RKO (cell line): Measurements from ENCODE around the gene OTOA.
"Not testable (repeated sequence)": the region's sequence is repeated elsewhere in the genome, so short reads cannot be mapped to it uniquely, and the experiment has no call there.

Experiments
- DNase-seq: peaks from one replicate; pipeline ENCODE4 v3.0.0-alpha.2; 2016; ENCODE audit warnings: low spot score

Gene OTOA

DNA sequence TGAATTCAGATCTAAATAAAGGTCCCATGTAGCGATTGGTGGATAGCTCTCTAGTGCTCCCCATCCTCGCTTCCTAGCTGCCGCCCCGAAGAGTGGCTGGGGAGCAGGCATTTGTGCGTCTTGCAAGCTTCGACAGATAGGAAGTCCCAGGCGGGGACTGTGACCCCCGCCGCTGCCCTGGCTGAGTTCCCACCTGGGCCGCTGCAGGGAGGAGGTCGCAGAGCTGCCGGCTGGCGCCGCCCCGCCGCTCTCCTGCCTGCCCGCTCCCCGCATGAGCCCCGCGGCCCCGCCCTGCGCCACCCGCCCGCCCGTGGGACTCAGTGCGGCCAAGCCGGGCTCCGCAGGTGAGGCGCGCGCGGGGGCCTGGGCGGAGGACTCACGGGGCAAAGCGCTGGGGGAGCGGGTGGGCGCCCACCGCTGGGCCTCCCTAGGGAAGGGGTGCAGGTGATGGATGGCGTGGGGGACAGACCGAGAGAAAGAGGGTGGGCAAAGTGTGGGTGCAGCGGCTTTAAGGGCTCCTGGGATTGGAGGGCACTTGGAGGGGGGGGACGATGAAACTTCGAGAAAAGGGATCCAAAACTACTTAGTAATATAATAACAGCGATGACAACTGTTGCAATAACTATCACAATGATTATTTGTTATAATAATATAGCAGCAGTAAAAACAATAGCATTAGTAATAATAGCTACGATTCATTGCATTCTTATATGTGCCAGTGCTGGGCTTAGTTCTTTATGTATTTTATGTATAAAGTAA lies at the start of gene OTOA:
Gene OTOA, plus strand, starts transcription at position 80 of the 759 bp plus-strand sequence. CDS start 14,547 bp downstream, outside the sequence.
- no peak for DNase-seq

DNA sequence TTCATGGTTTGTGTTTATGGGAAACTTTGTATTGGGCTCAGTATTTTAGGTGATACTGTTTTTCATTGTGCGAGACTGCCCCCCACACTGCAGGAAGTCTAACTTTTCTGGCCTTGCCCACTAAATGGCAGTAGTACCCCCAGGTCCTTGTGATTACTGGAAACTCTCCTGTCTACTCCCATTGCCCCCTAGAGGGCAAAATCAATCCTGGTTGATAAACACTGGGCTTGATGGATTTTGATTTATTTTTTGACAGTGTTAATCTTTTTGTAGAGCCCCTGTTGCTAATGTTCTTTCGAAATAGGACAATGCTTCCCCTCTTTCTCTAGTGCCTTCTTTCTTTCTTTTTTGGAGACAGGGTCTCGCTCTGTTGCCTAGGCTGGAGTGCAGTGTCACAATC lies 48.9 kb upstream of the OTOA start:
- no peak for DNase-seq

DNA sequence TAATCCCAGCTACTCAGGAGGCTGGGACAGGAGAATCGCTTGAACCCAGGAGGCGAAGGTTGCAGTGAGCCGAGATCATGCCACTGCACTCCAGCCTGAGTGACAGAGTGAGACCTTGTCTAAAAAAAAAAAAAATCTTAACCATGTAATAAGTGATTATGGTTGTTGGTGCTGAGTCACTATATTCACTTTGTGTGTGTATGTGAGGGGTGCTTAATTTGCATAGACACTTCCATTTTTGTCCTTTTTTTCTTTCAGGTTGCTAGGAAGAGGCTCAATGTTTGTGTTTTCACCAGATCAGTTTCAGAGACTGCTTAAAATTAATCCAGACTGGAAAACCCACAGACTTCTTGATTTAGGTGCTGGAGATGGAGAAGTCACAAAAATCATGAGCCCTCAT lies 46.2 kb upstream of the OTOA start:
- no peak for DNase-seq

DNA sequence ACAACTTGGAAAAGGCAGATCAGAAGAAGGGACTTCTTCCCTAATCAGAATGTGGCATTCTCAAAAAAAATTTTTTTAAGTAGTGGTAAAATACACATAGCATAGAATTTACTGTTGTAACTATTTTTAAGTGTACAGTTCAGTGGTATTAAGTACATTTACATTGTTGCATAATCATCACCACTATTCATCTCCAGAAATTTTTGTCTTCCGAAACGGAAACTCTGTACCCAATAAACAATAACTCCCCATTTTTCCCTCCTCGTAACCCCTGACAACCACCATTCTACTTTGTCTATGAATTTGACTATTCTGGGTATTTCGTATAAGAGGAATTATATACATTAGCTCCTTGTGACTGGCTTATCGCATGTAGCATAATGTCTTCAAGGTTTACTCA lies 45.5 kb upstream of the OTOA start:
- DNase-seq: no peak

DNA sequence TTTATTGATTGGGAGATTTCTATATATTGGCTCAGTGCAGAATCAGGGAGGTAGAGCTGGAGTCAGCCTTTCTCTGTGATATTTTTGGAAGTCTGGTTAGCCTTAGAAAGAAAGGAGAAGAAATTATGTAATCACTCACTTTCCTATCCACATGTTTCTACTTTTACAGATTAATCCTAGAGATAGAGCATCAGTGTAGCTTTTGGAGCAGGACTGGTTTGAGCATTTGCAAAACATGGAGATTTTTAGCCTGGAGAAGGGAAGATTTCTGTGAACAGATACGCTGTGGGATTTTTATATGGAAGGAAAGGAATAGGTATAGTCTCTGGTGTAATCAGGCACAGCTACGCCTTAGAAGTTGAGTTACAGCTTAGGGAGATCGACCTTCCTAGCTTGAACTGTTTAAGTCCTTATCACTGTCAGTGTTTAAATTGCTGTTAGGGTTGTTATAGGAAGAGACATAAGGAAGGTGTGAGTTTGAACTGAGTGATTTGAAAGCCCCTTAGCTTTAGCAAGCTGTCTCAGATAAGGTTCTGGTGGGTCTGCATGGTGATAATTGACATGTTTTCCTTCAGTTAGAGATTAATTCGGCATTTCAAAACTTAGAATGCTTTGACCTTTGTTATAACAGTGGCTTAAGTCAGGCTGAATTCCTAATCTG lies 43.9 kb upstream of the OTOA start:
- no peak for DNase-seq

DNA sequence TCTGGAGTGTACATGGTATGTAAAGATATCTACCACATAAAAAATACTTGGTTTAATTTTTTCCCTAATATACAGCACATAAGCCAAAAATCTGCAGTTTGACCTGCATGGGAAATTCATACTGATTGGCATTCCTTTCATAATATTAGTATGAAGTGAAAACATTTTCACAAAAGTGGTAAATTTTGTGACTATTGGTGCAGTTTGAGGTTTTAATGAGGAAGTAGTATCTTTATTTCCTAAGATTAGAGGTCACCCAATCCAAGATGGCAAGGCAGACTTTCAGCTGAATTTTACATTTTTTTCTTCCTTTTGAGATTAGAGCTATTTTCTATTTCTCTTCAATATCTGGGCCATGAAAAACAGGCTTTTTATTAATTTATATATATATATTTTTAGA lies 43.2 kb upstream of the OTOA start:
- no peak for DNase-seq

DNA sequence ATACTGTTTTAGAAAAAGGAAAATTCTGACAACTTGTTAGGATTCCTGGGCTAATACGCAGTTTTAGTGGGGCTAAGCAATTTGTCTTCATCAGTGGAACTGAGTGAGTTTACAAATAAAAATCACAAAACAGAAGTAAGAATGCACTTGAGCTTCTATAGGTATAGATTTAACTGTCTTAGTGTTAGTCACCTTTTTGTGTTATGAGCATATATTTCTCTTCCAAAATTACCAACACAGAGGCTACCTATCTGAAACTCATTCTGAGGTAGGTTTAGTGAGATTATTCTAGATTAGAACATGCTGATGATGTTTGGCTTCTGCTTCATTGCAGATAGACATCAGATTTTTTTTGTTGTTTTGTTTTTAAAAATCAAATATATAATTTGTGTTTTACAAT lies 41.2 kb upstream of the OTOA start:
- no peak for DNase-seq

DNA sequence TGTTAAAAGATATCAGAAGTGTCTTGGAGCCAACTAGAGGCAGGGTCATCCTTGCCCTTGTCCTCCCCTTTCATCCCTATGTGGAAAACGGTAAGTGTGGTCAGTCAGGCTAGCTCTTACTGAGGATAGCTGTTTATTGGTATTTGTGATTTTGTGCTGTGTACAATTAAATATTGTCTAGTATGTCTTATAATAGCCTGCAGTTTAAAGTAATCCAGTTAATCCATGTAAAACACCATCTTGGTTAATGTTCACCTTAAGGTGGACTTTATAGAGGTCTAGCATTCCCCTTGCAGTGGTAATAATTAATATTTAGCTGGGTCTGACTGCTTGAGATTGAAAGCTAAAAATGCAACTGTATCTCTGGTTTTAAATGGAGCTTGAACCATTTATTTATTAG lies 38.7 kb upstream of the OTOA start:
- no peak for DNase-seq

DNA sequence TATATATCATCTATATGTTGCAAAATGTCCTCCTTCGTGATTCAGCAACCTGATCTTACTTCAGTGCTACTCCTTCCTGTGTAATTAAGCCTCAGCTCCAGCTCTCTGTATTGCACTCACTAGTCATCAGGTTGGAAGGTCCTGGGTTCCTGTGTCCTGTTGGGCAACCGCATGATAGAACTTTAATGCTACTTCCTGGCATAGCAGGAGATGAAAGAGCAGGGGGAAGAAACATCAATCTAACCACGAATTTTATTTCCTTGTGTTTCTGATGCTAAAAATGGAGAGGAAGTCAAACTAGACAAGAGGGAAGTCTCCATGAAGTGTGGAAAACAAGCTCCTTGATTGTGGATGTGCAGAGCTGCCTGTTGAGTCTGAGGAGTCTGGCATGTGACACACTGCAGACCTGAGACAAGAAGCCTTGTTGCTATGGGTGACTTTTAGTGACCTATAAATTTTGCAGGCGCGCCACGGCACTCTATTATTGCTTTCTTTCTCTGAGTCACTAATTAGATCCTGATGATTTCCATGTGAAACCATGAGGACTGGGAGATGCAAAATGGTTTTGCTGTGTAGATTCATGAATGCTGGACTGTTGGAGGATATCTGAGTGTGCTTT lies 37.0 kb upstream of the OTOA start:
- no peak for DNase-seq

DNA sequence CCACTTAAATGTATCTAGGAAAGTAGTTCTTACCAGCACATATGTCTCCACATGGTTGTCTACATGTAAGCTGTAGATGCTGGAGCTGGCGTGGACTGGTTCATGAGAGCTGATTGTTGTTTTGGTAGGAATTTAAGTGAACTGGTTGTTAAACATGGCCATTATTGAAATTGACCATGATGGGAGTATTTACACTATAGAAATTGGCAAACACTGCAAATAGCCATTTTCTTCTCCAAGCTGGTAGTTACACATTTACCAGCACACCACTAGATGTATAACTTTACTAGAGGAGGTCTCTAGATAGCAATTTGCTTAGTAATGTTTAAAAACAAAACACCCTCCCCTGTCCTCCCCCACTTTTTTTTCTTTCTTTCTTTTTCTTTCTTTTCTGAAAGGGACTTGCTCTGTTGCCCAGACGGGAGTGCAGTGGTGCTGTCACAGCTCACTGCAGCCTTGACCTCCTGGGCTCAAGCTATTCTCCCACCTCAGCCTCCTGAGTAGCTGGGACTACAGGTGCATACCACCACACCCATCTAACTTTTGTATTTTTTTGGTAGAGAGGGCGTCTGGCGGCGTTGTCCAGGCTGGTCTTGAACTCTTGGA lies 35.5 kb upstream of the OTOA start:
- DNase-seq: no peak

DNA sequence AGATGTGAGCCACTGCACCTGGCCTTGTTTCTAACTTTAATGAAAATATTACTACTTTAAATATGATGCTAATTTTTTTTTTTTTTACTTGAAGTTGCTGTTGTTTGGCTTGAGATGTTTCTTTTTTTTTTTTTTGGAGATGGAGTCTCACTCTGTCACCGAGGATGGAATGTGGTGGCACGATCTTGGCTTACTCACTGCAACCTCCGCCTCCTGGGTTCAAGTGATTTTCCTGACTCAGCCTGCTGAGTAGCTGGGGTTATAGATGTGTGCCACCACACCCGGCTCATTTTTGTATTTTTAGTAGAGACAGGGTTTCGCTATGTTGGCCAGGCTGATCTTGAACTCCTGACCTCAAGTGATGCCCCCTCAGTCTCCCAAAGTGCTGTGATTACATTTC lies 35.0 kb upstream of the OTOA start:
- no peak for DNase-seq

DNA sequence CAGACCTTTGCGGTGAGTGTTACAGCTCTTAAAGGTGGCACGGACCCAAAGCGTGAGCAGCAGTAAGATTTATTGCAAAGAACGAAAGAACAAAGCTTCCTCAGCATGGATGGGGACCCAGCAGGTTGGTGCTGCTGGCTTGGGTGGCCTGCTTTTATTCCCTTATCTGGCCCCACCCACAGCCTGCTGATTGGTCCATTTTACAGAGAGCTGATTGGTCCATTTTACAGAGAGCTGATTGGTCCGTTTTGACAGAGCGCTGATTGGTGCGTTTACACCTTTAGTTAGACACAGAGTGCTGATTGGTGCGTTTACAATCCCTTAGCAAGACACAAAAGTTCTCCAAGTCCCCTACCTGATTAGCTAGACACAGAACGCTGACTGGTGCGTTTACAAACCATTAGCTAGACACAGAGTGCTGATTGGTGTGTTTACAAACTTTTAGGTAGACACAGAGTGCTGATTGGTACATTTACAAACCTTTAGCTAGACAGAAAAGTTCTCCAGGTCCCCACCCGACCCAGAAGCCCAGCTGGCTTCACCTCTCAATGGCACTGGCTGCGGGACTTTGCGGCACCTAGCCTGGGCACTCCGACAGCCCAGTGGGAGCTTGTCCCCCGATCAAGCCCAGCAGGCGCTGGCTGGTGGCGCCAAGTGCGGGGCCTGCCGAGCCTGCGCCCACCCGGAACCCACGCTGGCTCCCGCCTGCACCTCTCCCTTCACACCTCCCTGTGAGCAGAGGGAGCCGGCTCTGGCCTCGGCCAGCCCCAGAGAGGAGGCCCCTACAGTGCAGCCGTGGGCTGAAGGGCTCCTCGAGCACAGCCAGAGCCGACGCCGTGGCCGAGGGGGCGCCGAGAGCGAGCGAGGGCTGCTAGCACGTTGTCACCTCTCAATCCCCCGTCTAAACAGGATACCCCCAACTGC lies 33.9 kb upstream of the OTOA start:
- DNase-seq: not testable (repeated sequence)

DNA sequence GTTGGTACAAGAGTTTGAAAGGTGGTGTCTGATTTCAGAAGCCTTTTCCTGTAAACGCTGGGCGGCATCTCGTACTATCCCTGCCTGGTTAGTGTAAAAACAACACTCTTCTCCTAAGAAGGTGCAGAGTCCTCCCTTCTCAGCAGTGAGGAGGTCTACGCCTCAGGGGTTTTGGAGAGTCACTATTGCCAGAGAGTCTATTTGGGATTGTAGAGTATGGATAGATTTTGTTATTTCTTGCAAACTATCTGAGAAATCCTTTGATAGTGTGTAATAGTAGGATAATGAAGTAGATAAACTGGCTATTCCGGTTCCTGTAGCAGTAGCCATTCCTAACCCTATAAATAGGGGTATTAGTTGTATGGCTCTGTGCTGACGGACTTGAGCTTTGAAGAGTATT lies 32.9 kb upstream of the OTOA start:
- DNase-seq: not testable (repeated sequence)

DNA sequence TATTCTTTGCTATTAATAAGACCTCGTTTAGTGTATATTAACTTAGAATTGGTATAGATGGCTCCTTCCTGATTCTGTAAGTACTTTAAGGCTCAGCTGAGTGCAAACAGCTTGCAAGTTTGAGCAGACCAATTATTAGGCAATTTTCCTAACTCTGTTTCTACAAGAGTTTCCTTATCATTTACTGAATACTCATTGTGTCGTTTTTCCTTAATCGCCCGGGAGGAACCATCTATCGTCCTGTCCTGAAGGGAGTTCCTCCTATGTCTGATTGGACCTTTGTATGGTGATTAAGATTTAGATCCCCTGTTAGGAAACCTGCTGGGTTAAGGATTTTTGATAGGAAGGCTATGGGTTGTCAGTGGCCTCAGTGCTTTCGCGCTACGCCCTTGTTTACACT lies 32.4 kb upstream of the OTOA start:
- not testable (repeated sequence) for DNase-seq

DNA sequence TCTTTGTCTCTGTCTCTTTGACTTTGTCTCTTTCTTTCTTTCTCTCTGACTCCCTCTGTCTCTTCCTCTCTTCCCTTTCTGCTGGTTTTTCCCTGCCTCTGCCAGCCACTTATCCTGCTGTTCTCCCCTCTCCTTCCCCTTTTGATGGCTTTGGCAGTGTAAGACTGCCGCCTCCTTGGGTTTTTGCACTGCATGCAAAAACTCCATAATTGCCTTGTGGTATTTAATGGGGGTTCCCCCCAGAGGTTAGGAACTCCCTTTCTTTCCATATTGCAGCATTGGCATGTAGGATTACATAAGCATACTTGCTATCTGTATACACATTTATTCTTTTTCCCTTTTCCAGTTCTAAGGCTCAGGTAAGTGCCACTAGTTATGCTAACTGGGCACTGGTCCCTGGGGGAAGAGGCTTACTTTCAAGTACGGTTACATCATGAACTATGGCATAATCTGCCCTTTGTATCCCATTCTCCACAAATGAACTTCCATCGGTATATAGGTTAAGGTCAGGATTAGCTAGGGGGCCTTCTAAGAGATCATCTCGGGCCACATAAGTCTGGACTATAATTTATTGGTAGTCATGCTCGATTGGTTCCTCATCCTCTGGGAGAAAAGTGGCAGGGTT lies 31.7 kb upstream of the OTOA start:
- DNase-seq: not testable (repeated sequence)

DNA sequence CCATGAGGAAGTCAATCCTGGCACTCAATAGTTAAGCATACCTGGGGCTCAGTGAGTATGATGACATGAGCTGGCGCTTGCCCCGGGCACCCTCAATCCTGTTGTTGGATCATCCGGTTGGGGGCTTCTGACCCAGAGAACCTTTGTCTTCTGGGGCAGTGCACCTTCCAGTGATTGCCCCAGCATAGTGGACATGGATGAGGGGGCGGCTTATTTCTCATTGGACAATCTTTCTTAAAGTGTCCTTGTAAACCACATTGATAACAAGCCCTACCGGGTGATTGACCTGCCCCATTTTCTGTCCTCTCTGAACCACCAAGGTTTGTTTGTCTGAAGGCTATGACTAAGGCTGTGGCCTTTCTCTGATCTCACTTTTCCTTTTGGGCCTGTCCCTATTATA lies 29.6 kb upstream of the OTOA start:
- DNase-seq: no peak

DNA sequence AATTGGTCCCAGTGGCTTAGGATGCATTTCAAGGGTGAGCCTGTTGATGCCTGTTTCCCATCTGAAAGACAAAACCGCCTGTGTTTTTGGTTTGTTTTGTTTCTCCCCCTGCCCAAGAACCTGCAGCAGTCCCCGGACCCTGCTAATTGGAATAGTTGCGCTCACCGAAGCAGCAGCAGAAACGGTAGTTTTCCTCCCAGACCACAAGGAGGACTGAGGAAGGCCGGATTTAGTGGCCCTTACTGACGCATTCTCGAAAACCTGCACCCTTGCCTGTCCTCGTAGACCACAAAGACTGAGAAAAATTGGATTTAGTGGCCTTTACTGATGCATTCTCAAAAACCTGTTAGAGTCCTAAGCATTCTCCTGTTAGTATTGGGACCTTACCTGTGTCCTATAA lies 28.1 kb upstream of the OTOA start:
- not testable (repeated sequence) for DNase-seq

DNA sequence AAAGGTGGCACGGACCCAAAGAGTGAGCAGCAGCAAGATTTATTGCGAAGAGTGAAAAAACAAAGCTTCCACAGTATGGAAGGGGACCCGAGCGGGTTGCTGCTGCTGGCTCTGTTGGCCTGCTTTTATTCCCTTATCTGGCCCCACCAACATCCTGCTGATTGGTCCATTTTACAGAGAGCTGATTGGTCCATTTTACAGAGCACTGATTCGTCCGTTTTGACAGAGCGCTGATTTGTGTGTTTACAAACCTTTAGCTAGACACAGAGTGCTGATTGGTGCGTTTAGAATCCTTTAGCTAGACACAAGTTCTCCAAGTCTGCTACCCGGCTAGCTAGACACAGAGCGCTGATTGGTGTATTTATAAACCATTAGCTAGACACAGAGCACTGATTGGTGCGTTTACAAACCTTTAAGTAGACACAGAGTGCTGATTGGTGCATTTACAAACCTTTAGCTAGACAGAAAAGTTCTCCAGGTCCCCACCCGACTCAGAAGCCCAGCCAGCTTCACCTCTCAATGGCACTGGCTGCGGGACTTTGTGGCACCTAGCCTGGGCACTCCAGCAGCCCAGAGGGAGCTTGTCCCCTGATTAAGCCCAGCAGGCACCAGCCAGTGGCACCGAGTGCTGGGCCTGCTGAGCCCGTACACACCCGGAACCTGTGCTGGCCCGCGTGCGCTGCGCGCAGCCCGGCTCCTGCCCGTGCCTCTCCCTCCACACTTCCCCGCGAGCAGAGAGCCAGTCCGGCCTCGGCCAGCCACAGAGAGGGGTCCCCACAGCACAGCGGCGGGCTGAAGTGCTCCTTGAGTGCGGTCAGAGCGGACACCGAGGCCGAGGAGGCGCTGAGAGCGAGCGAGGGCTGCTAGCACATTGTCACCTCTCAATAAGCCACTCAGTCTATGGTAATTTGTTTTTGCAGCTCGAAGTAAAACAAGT lies 26.5 kb upstream of the OTOA start:
- DNase-seq: peak; percentile 3

DNA sequence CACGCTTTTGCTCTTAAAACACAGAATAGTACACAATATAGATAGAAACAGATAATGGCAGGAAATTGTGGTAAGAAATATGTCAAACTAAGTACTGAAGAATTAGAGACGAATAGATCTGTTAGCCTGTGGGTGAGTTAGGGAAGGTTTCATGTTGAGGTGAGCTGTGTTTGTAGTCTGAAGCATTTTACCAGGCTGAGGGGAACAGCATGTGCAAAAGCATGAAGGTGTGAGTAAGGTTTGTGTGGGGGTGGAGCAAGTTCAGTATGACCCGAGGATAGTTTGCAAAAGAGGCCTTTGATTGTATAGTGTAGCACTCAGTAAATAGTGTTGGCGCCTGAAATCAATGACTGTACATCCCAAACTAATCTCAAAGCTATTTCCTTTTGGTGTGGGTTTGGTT lies 25.2 kb upstream of the OTOA start:
- peak; percentile 42 for DNase-seq

DNA sequence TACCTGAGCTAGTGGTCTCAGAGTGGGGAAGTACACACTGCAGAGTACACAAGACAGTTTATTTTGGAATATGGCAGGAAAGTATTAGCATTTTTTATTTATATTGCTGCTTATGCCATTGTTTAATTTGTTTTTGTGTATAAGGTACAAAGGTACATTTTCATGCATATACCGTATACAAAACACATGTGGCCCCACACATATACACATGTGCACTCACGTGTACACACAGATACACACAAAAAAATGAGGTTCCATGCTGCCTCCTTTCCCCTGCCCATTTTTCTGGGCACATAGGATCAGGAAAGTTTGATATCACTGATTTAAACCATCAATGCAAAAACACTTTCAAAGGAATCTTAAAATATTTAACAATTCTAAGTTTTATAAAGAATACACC lies 24.3 kb upstream of the OTOA start:
- no peak for DNase-seq
